GM20000 (cell line): Measurements from ENCODE around the gene LRRIQ1.
"Not testable (repeated sequence)": the region's sequence is repeated elsewhere in the genome, so short reads cannot be mapped to it uniquely, and the experiment has no call there.

ENCODE experiments used
- DNase-seq: peaks from one replicate; pipeline ENCODE4 v3.0.0; 2012; ENCODE audit warnings: low spot score
- TF ChIP-seq, protein P1 (sequence below): IDR thresholded peaks from 2 replicates; pipeline ENCODE4 v1.5.1; 2012; ENCODE audit warnings: mild to moderate bottlenecking, control low read depth; ENCODE audit errors: extremely low read depth, missing control alignments

Gene LRRIQ1

DNA sequence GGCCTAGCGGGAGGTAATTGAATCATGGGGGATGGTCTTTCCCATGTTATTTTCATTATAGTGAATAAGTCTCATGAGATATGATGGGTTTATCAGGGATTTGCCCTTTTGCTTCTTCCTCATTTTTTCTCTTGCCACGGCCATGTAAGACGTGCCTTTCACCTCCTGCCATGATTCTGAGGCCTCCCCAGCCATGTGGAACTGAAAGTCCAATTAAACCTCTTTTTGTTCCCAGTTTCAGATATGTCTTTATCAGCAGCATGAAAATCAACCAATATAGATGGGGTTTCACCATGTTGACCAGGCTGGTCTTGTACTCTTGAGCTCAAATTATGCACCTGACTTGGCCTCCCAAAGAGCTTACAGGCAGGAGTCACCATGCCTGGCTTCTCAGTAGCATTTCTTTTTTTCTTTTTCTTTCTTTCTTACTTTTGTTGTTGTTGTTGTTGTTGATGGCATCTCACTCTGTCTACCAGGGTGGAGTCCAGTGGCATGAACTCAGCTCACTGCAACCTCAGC, 33.3 kb upstream of the LRRIQ1 start:
- DNase-seq = no peak
- TF ChIP-seq, protein P1, sequence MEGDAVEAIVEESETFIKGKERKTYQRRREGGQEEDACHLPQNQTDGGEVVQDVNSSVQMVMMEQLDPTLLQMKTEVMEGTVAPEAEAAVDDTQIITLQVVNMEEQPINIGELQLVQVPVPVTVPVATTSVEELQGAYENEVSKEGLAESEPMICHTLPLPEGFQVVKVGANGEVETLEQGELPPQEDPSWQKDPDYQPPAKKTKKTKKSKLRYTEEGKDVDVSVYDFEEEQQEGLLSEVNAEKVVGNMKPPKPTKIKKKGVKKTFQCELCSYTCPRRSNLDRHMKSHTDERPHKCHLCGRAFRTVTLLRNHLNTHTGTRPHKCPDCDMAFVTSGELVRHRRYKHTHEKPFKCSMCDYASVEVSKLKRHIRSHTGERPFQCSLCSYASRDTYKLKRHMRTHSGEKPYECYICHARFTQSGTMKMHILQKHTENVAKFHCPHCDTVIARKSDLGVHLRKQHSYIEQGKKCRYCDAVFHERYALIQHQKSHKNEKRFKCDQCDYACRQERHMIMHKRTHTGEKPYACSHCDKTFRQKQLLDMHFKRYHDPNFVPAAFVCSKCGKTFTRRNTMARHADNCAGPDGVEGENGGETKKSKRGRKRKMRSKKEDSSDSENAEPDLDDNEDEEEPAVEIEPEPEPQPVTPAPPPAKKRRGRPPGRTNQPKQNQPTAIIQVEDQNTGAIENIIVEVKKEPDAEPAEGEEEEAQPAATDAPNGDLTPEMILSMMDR = no peak

DNA sequence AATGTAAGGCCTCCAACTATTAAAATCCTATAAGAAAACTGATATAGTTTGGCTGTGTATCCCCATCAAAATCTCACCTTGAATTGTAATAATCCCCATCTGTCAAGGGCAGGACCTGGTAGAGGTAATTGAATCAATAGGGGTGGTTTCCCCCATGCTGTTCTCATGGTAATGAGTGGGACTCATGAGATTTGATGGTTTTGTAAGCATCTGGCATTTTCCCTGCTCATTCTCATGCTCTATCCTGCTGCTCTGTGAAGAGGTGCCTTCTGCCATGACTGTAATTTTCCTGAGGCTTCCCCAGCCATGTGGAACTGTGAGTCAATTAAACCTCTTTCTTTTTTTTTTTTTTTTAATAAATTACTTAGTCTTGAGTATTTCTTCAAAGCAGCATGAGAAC, 31.9 kb upstream of the LRRIQ1 start:
- TF ChIP-seq, protein P1 = no peak
- DNase-seq = no peak

DNA sequence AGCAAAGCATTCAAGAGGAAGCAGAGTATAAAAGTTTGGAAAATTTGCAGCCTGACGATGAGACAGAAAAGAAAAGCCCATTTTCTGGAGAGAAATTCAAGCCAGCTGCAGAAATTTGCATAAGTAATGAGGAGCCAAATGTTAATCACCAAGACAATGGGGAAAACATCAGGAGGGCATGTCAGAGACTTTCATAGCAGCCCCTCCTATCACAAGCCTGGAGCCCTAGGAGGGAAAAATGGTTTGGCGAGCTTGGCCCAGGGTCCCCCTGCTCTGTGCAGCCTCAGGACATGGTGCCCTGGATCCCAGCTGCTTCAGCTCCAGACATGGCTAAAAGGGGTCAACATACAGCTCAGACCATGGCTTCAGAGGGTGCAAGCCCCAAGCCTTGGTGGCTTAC, 31.1 kb upstream of the LRRIQ1 start:
- DNase-seq = not testable (repeated sequence)

DNA sequence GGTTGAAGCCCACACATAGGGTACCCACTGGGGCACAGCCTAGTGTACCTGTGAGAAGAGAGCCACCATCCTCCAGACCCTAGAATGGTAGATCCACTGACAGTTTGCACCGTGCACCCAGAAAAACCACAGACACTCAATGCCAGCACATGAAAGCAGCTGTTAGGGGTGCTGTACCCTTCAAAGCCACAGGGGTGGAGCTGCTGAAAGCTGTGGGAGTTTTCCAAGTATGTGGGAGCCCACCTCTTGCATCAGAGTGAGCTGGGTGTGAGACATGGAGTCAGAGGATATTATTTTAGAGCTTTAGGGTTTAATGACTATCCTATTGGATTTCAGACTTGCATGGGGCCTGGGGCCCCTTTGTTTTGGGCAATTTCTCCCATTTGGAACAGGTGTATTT, 30.5 kb upstream of the LRRIQ1 start:
- TF ChIP-seq, protein P1 = no peak
- no peak for DNase-seq

DNA sequence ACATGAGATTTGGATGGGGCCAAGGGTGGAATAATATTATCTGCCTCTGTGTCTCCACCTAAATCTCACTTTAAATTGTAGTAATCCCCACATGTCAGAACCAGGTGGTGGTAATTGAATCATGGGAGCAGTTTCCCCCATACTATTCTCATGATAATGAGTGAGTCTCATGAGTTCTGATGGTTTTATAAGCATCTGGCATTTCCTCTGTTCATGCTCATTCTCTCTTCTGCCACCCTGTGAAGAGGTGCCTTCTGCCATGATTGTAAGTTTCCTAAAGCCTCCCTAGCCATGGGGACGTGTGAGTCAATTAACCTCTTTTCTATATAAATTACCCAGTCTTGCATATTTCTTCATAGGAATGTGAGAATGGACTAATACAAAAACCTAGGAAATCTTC, 29.9 kb upstream of the LRRIQ1 start:
- DNase-seq = no peak
- TF ChIP-seq, protein P1 = no peak

DNA sequence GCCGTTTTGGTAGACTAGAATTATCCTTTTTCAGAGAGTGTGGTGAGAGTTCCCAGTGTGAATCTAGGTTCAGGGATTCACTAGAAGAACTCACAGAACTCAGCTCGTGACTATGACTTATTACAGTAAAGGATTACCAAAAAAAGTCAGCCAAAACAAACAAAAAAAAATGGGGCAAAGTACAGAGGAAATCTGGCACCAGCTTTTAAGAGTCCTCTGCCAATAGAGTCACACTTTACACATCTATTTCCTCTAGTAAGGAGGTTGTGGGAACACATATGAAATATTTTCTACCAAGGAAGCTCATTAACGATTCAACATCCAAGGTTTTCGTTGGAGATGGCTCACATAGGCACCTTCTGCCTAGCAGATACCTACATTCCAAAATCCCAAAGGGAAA, 28.3 kb upstream of the LRRIQ1 start:
- no peak for DNase-seq

DNA sequence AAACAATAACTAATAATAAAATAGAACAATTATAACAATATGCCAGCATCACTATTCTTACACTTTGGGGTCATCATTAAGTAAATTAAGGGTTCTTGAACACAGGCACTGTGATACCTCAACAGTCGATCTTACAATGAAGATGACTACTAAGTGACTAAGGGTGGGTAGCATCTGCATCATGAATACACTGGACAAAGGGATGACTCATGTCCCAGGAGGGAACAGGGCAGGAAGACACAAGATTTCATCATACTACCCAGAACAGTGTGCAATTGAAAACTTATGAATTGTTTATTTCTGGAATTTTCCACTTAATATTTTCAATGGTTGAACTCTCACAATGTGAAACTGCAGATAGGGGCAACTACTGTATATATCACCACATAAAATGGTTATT, 19.7 kb upstream of the LRRIQ1 start:
- no peak for DNase-seq
- TF ChIP-seq, protein P1 = no peak

More for the DNA sequence above, 28.3 kb upstream of the LRRIQ1 start:
- TF ChIP-seq, protein P1 = no peak

DNA sequence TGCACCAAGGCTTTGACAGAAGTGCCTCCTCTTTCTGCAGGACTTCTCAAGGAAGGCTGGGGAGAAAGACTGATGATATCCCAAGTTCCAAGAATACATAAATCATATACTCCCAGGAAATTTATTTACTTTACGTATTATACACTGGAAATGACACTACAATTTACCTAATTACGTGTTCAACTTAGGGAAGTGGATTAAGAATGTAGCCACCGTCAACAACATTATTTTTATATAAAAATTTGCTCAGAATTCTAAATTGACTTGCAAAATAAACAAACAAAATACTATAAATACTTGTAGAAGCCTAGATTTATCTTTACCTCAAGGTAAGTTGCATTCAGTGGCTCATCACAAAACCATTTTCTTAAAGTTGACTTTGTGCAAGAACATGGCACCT, 19.0 kb upstream of the LRRIQ1 start:
- TF ChIP-seq, protein P1 = no peak
- no peak for DNase-seq
